ENCODE measurements around the gene COL6A6.

DNA sequence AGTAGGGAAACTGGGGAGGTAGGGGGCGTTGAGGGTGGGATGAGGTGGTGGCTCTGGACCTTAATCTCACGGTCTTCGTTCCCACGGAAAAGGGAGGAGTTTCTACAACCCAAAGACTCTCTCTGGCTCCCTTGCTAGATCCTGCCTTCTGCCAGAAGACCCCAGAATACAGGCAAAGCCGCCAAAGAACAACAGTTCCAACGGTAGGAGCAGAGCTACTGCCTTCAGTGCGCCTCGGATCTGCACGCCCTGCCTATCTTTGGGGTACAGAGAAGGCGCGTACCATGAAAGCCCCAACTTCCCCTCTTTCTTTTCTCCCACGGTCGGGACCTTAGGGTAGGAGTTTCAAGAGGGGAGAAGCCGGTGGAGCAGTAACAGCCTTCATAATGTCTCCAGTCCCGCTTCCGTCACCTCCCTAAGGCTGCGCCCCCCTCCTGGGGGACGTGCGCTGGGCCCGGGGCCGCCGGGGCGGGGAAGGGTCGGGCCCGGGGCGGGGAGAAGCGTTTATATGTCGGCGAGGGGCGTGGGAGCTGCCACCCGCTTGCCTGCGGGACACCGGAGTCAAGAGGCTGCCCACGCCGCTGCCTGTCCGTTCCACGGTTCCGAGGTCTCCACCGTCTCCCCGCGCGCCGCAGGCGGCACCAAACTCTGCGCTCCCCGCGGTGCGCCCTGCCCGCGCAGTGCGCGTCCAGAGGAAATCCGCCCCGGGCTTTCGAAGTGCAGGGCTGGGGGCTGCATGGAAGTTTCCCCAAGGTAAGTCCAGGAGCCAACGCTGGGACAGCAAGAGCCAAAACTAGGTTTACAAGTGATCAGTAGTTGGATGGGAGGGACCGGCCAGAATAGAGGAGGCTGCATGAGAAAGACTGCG is at the start of gene COL6A6:
- TF ChIP-seq EZH2 (IDR thresholded peaks at IDR 0.05), result peak; percentile 92
- TF ChIP-seq POLR2AphosphoS5 (IDR thresholded peaks at IDR 0.05; ENCODE audit: borderline replicate concordance, low read depth, low read length), result no peak
- TF ChIP-seq FOXP2 (optimal IDR thresholded peaks at IDR 0.05; ENCODE audit: control extremely low read depth, extremely low read length, insufficient read depth), result no peak

Measured in SK-N-MC (cell line).